Measurements from ENCODE around the gene RNF113B. TPM values are rescaled to one million over a fixed set of nuclear protein-coding genes. Genes with fewer than 3 reads are reported as not detected.

The RNF113B gene
- polyA plus RNA-seq, 1 donor (not counting 4 experiments of a cell fraction or from before 2014, with no cell fraction given) = not detected

DNA sequence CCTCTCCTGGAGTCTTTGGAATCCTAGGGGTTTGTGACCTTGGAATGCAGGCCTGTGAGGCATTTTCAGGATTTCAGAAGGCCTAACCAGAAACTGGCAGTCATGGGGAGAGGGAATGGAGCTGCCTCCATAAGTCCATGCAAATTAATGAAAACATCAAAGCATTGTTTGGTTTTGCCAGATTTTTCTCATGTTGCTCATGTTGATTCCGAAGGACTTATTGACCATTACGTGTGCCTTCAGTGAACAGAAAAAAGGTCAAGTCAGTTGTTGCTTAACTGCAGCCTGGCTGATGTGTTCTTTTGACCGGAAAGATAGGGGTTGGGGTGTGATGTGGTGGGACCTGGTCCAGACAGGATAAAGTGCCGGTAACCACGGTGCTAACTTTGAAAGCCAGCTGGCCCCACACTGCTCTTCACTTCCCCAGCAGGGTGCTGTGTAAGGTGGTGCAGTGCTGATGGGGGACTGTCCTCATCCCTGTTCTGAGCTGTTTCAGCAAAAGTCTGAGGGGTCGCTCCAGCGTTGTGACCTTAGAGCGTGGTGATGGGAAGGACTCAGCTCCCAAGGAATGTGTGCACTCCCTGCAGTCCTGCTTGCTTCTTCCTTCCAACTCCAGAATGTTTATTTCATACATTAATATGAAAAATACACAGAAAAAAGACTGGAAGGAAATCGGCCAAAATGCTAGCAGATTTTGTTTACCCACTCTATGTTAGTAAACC lies 3.5 kb downstream of the RNF113B start:
- Histone ChIP-seq H4K20me1 (ENCODE audit: control insufficient read depth, extremely low read depth, insufficient read depth, low read length) (no peaks in the 10 kb centered on the region), H2AFZ (ENCODE audit: control insufficient read depth, low read length) (no peak overlapping the region), H3K9ac (ENCODE audit: control insufficient read depth, extremely low read depth, insufficient read depth, low read length) (no peak overlapping the region), H3K9me1 (ENCODE audit: control insufficient read depth, extremely low read depth, insufficient read depth, low read length) (no peaks in the 10 kb centered on the region), H3K4me2 (ENCODE audit: control insufficient read depth, extremely low read depth, insufficient read depth, low read depth, low read length) (no peak overlapping the region), H3K9me3 (ENCODE audit: control insufficient read depth, low read depth, low read length) (no peaks in the 10 kb centered on the region), H3K27me3 (ENCODE audit: control insufficient read depth, extremely low read depth, insufficient read depth, low read length) (no peaks in the 10 kb centered on the region), H3K4me3 (ENCODE audit: control insufficient read depth in 2 of 3, extremely low read depth in 1 of 3, insufficient read depth in 2 of 3, low read depth in 1 of 3, low read length in 3 of 3) (no peak overlapping the region), H3K79me2 (ENCODE audit: control insufficient read depth, insufficient read depth, low read length) (no peaks in the 10 kb centered on the region), H3K4me1 (ENCODE audit: control insufficient read depth, extremely low read depth, insufficient read depth, low read length) (peaks cover 3% of the 10 kb centered on the region), H3K27ac (ENCODE audit: control insufficient read depth, insufficient read depth, low read length) (no peak overlapping the region), H3K36me3 (ENCODE audit: control insufficient read depth in 2 of 2, extremely low read depth in 1 of 2, insufficient read depth in 2 of 2, low read length in 2 of 2) (no peaks in the 10 kb centered on the region)
- TF ChIP-seq EZH2 (IDR thresholded peaks at IDR 0.05; ENCODE audit: low read length) = no peak
- TF ChIP-seq, protein P1, sequence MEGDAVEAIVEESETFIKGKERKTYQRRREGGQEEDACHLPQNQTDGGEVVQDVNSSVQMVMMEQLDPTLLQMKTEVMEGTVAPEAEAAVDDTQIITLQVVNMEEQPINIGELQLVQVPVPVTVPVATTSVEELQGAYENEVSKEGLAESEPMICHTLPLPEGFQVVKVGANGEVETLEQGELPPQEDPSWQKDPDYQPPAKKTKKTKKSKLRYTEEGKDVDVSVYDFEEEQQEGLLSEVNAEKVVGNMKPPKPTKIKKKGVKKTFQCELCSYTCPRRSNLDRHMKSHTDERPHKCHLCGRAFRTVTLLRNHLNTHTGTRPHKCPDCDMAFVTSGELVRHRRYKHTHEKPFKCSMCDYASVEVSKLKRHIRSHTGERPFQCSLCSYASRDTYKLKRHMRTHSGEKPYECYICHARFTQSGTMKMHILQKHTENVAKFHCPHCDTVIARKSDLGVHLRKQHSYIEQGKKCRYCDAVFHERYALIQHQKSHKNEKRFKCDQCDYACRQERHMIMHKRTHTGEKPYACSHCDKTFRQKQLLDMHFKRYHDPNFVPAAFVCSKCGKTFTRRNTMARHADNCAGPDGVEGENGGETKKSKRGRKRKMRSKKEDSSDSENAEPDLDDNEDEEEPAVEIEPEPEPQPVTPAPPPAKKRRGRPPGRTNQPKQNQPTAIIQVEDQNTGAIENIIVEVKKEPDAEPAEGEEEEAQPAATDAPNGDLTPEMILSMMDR (optimal IDR thresholded peaks at IDR 0.05 in 1 of 3, IDR thresholded peaks at IDR 0.05 in 1 of 3, conservative IDR thresholded peaks at IDR 0.05 in 1 of 3; ENCODE audit: extremely low read depth in 1 of 3, insufficient read depth in 2 of 3, low read length in 3 of 3) = no peak
- FAIRE-seq = no peak
- dilution Hi-C loops (cut with MboI; ENCODE audit: extremely low pct_ligation_motif_present, low sequenced_read_pairs) = no loop called here
- DNase-seq (ENCODE audit: low read depth, low spot score) = no peak

DNA sequence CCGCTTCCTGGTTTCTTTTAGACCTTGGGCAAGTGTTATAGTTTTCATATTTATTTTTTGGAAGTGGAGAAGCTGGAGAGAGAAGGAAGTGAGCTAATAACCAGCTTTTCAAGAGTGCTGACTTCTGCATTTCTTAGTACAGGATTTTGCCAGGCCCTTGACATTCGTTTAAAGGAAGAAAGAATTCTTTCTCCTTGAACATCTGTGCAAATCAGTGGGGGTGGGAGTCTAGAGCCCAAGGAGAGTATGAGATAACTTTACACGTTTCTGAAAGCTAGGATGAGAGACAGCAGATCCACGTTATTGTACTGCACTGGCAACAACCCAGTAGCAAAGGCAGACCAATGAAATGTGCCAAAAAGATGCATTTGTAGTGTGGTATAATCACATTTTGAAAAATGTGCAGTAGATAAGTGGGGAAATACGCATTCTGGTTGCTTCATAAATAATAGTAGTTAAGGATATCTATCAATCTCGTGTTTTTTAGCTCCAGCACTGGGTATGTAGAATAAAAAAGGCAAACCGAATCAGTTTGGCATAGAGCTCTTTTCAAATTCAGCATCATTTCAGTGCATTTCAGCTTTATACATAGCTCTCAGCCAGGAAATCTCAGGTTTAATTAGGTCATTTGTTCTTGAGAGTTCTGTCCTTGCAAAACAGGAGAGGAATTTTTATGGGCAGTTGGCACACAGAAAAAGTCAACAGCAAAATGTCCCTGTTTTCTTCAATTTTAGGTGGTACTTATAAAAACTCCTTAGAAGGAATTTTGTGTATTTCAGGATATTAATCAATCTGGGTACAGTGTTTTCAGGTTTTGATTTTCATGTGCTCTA lies 4.3 kb downstream of the RNF113B start:
- H3K36me3 ChIP-seq (ENCODE audit: control insufficient read depth in 2 of 2, extremely low read depth in 1 of 2, insufficient read depth in 2 of 2, low read length in 2 of 2) = no peaks in the 10 kb centered on the region
- dilution Hi-C loops (cut with MboI; ENCODE audit: extremely low pct_ligation_motif_present, low sequenced_read_pairs) = no loop called here
- H3K4me2 ChIP-seq (ENCODE audit: control insufficient read depth, extremely low read depth, insufficient read depth, low read depth, low read length) = peak overlapping the region; percentile 45
- H3K27ac ChIP-seq (ENCODE audit: control insufficient read depth, insufficient read depth, low read length) = no peak overlapping the region
- H3K27me3 ChIP-seq (ENCODE audit: control insufficient read depth, extremely low read depth, insufficient read depth, low read length) = no peaks in the 10 kb centered on the region
- no peaks in the 10 kb centered on the region for H4K20me1 ChIP-seq (ENCODE audit: control insufficient read depth, extremely low read depth, insufficient read depth, low read length)
- no peaks in the 10 kb centered on the region for H3K9me3 ChIP-seq (ENCODE audit: control insufficient read depth, low read depth, low read length)
- H3K9ac ChIP-seq (ENCODE audit: control insufficient read depth, extremely low read depth, insufficient read depth, low read length) = no peak overlapping the region
- H2AFZ ChIP-seq (ENCODE audit: control insufficient read depth, low read length) = peak overlapping the region; percentile 46
- no peaks in the 10 kb centered on the region for H3K9me1 ChIP-seq (ENCODE audit: control insufficient read depth, extremely low read depth, insufficient read depth, low read length)
- peaks cover 3% of the 10 kb centered on the region for H3K4me1 ChIP-seq (ENCODE audit: control insufficient read depth, extremely low read depth, insufficient read depth, low read length)
- no peak overlapping the region for H3K4me3 ChIP-seq (ENCODE audit: control insufficient read depth in 2 of 3, extremely low read depth in 1 of 3, insufficient read depth in 2 of 3, low read depth in 1 of 3, low read length in 3 of 3)
- no peaks in the 10 kb centered on the region for H3K79me2 ChIP-seq (ENCODE audit: control insufficient read depth, insufficient read depth, low read length)
- TF ChIP-seq, protein P1 (optimal IDR thresholded peaks at IDR 0.05 in 1 of 3, IDR thresholded peaks at IDR 0.05 in 1 of 3, conservative IDR thresholded peaks at IDR 0.05 in 1 of 3; ENCODE audit: extremely low read depth in 1 of 3, insufficient read depth in 2 of 3, low read length in 3 of 3) = no peak
- no peak for TF ChIP-seq EZH2 (IDR thresholded peaks at IDR 0.05; ENCODE audit: low read length)
- FAIRE-seq (no peak), DNase-seq (ENCODE audit: low read depth, low spot score) (no peak)

All from keratinocyte (primary cell).